A549 (cell line): ENCODE measurements around the gene BACH1. TPM values are rescaled to one million over a fixed set of nuclear protein-coding genes. Genes with fewer than 3 reads are reported as not detected.
A peak's percentile ranks its signal among the peaks of the same experiment; 100 is the strongest.

Experiments
- ATAC-seq, 2 experiments: fragments of 200-7000 bp in 1 of 2; fragments of >200 bp in 1 of 2; cut with Nextera tagmentation in 1 of 2; cut with Tn5 transposase in 1 of 2; 3 replicates each; pipeline versions ENCODE4 v1.8.0 to v1.9.1; 2018 to 2020; ENCODE audit warnings: mild to moderate bottlenecking in 1 of 2, moderate library complexity in 1 of 2
- CTCF ChIA-PET: fragments of 300-600 bp; sonication (Branson Sonifier 250); formaldehyde crosslinking; extraction: SDS; loops from one replicate; lab custom pipeline; 2021; ENCODE audit warnings: antibody characterized with exemption, inconsistent platforms; lab: Yijun Ruan, JAX
- POLR2A ChIA-PET: fragments of 350-600 bp; formaldehyde crosslinking; extraction: SDS; loops from one replicate; lab custom pipeline; 2021; ENCODE audit warnings: antibody characterized with exemption, inconsistent platforms; lab: Yijun Ruan, JAX
- DNase-seq, 2 experiments: peaks; one replicate each; pipeline versions ENCODE4 v3.0.0 to v3.0.0-alpha.2; 2011 to 2016; ENCODE audit warnings: low read depth in 1 of 2, low spot score in 1 of 2
- FAIRE-seq: peaks from 2 replicates; lab custom pipeline; 2011; peaks lifted over from hg19 to GRCh38; lab: Jason Lieb, UNC
- H3K27ac ChIP-seq, 2 experiments: fragments of >200 bp; sonication (Bioruptor Twin); formaldehyde crosslinking; 3 replicates each; pipeline ENCODE4 v1.5.1; 2016 to 2017
- H3K4me1 ChIP-seq: fragments of >200 bp; sonication (Bioruptor Twin); formaldehyde crosslinking; 3 replicates; pipeline ENCODE4 v1.6.1; 2016
- H3K4me2 ChIP-seq: fragments of >200 bp; sonication (Bioruptor Twin); formaldehyde crosslinking; 3 replicates; pipeline ENCODE4 v1.6.1; 2016
- H3K4me3 ChIP-seq: fragments of >200 bp; sonication (Bioruptor Twin); formaldehyde crosslinking; 3 replicates; pipeline ENCODE4 v1.5.1; 2016
- H3K9me3 ChIP-seq: fragments of >200 bp; sonication (Bioruptor Twin); formaldehyde crosslinking; 3 replicates; pipeline ENCODE4 v1.6.1; 2016
- BHLHE40 ChIP-seq: IDR thresholded peaks from 2 replicates; pipeline ENCODE4 v1.6.1; 2012; ENCODE audit warnings: low read depth, low read length, inconsistent platforms
- CBX8 ChIP-seq: fragments of 200-600 bp; sonication (generic); IDR thresholded peaks from 2 replicates; pipeline ENCODE4 v1.6.1; 2016
- CEBPB ChIP-seq, 2 experiments: fragments of >200 bp in 1 of 2; sonication (Bioruptor Twin) in 1 of 2; formaldehyde crosslinking in 1 of 2; IDR thresholded peaks; 2 replicates each; pipeline ENCODE4 v1.6.1; 2012 to 2016
- CHD2 ChIP-seq: fragments of 150-350 bp; IDR thresholded peaks from 2 replicates; pipeline ENCODE4 v1.6.1; 2014; ENCODE audit warnings: low read length; ENCODE audit not compliant: partially characterized antibody
- EHF ChIP-seq: fragments of 250-450 bp; sonication (Bioruptor Pico); IDR thresholded peaks from 2 replicates; pipeline ENCODE4 v1.5.0; 2020; ENCODE audit warnings: mild to moderate bottlenecking
- EHMT2 ChIP-seq: fragments of 200-600 bp; sonication (generic); IDR thresholded peaks from 2 replicates; pipeline ENCODE4 v1.6.1; 2016; ENCODE audit warnings: antibody characterized with exemption, low read depth, mild to moderate bottlenecking, moderate library complexity
- ESRRA ChIP-seq: fragments of 150-350 bp; IDR thresholded peaks from 2 replicates; pipeline ENCODE4 v1.6.1; 2014; ENCODE audit warnings: mild to moderate bottlenecking, low read length, borderline replicate concordance
- FOSB ChIP-seq: fragments of 250-450 bp; sonication (Bioruptor Pico); IDR thresholded peaks from 2 replicates; pipeline ENCODE4 v1.5.0; 2020; ENCODE audit warnings: mild to moderate bottlenecking, moderate library complexity
- FOSL2 ChIP-seq, 2 experiments: fragments of 450-650 bp in 1 of 2; fragments of >200 bp in 1 of 2; sonication (Bioruptor Twin) in 1 of 2; formaldehyde crosslinking; IDR thresholded peaks; 2 replicates each; pipeline versions ENCODE4 v1.5.0 to v1.6.1; 2016 to 2020; ENCODE audit warnings: mild to moderate bottlenecking in 1 of 2, moderate library complexity in 1 of 2
- HES2 ChIP-seq: fragments of >200 bp; sonication (Bioruptor Twin); formaldehyde crosslinking; IDR thresholded peaks from 2 replicates; pipeline ENCODE4 v1.6.1; 2016
- HEYL ChIP-seq: fragments of 250-450 bp; sonication (Bioruptor Pico); IDR thresholded peaks from 2 replicates; pipeline ENCODE4 v1.8.0; 2021; ENCODE audit warnings: mild to moderate bottlenecking, moderate library complexity
- HMGXB4 ChIP-seq: fragments of 250-450 bp; sonication (Bioruptor Pico); IDR thresholded peaks from 2 replicates; pipeline ENCODE4 v1.5.0; 2021; ENCODE audit warnings: mild to moderate bottlenecking, moderate library complexity, borderline replicate concordance
- HOXA7 ChIP-seq: fragments of 250-450 bp; sonication (Bioruptor Pico); IDR thresholded peaks from 2 replicates; pipeline ENCODE4 v1.5.0; 2020; ENCODE audit warnings: mild to moderate bottlenecking, moderate library complexity
- HOXB13 ChIP-seq: fragments of 250-450 bp; sonication (Bioruptor Pico); IDR thresholded peaks from 2 replicates; pipeline ENCODE4 v1.5.0; 2020; ENCODE audit warnings: low read depth, mild to moderate bottlenecking, moderate library complexity
- HOXB5 ChIP-seq: fragments of 250-450 bp; sonication (Bioruptor Pico); IDR thresholded peaks from 2 replicates; pipeline ENCODE4 v1.5.0; 2020; ENCODE audit warnings: mild to moderate bottlenecking, moderate library complexity
- MAZ ChIP-seq: fragments of 150-350 bp; IDR thresholded peaks from 2 replicates; pipeline ENCODE4 v1.6.1; 2014; ENCODE audit warnings: antibody characterized with exemption, low read depth, low read length, borderline replicate concordance
- NFE2L2 ChIP-seq: fragments of 150-350 bp; conservative IDR thresholded peaks from 2 replicates; pipeline ENCODE4 v1.6.1; 2014; ENCODE audit warnings: low read length
- PHF8 ChIP-seq: fragments of 200-600 bp; sonication (generic); IDR thresholded peaks from 2 replicates; pipeline ENCODE4 v1.6.1; 2016; ENCODE audit warnings: low read depth, mild to moderate bottlenecking, antibody characterized with exemption, moderate library complexity, borderline replicate concordance
- RCOR1 ChIP-seq: fragments of 150-350 bp; IDR thresholded peaks from 2 replicates; pipeline ENCODE4 v1.6.1; 2014; ENCODE audit warnings: antibody characterized with exemption, low read length, low read depth
- RFX5 ChIP-seq: fragments of 450-650 bp; IDR thresholded peaks from 2 replicates; pipeline ENCODE4 v1.7.1; 2014; ENCODE audit warnings: antibody characterized with exemption, mild to moderate bottlenecking, moderate library complexity
- SMC3 ChIP-seq: fragments of >200 bp; sonication (Bioruptor Twin); formaldehyde crosslinking; IDR thresholded peaks from 3 replicates; pipeline ENCODE4 v1.6.1; 2018; ENCODE audit warnings: inconsistent platforms
- TFCP2L1 ChIP-seq: fragments of 250-450 bp; sonication (Bioruptor Pico); IDR thresholded peaks from 2 replicates; pipeline ENCODE4 v1.5.0; 2021; ENCODE audit warnings: mild to moderate bottlenecking
- USF2 ChIP-seq: fragments of 450-650 bp; IDR thresholded peaks from 2 replicates; pipeline ENCODE4 v1.6.1; 2014; ENCODE audit warnings: antibody characterized with exemption
- ZC3H11A ChIP-seq: fragments of 450-650 bp; IDR thresholded peaks from 2 replicates; pipeline ENCODE4 v1.6.1; 2014; ENCODE audit warnings: antibody characterized with exemption, mild to moderate bottlenecking
- ZFP36 ChIP-seq: fragments of 450-650 bp; IDR thresholded peaks from 2 replicates; pipeline ENCODE4 v1.6.1; 2014; ENCODE audit warnings: borderline replicate concordance; ENCODE audit not compliant: partially characterized antibody
- ZNF302 ChIP-seq: fragments of 250-450 bp; sonication (Bioruptor Pico); IDR thresholded peaks from 2 replicates; pipeline ENCODE4 v1.9.0; 2021; ENCODE audit warnings: inconsistent platforms, mild to moderate bottlenecking, moderate library complexity
- WGBS: methylation state at CpG from one replicate; pipeline ENCODE4 v1.1.6; 2017; ENCODE audit errors: missing lambda C conversion rate; 5-methylcytosine and 5-hydroxymethylcytosine counted together
- polyA plus RNA-seq, 4 experiments: library from polyadenylated mRNA; depleted of rRNA in 3 of 4; stranded (reverse); fragments of >200 nt; fragmentation: RNase III in 1 of 4; extraction: RNeasy Plus Mini Kit Qiagen cat#74134 plus additional on column Dnase treatment in 1 of 4; gene quantifications; 2 replicates in 3 of 4; 3 replicates in 1 of 4; pipeline ENCODE4 v1.2.3, GENCODE V29; 2011 to 2017
- TF ChIP-seq, protein P1 (sequence below): IDR thresholded peaks from 2 replicates; pipeline ENCODE4 v1.6.1; 2012
- TF ChIP-seq, protein P2 (sequence below): fragments of 250-450 bp; sonication (Bioruptor Pico); IDR thresholded peaks from 2 replicates; pipeline ENCODE4 v1.5.0; 2020; ENCODE audit warnings: low read depth, mild to moderate bottlenecking, moderate library complexity

The BACH1 gene
- polyA plus RNA-seq, 2 of the 4 experiments (the other 2 are of a cell fraction), result 5.0 to 21.4 TPM

DNA sequence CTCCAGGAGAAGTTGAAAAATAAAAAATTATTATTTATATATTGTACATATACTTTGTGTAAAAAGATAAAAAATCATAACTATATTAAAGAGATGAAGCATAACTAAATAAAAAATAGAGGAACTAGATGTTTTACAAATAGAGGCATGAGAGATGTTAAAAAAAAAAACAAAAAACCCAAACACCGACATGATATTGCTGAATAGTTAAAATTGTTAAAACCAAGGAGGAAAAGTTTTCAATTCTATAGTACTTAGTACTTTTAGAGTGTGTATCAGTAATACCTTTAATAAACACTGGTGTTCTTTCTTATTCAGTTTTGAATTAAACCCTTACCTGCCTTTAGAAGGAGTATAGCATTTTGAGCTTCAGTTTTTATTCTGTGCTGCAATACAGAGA, 32.1 kb downstream of the BACH1 start:
- Histone ChIP-seq H3K27ac (no peak overlapping the region), H3K4me1 (peaks cover 10% of the 10 kb centered on the region; the same call in 2 of the 3 replicates), H3K4me2 (no peak overlapping the region), H3K4me3 (no peak overlapping the region)
- ChIA-PET CTCF (interaction anchor here (0.6 kb wide), 1 partner anchor 18 kb away, joined by 3 read pairs; no protein-coding TSS in a partner anchor), POLR2A (no interaction called here)
- 80% methylated on average over 1 of the region's 1 CpG for WGBS
- DNase-seq (no peak), ATAC-seq (no peak), FAIRE-seq (no peak)
- no peak for TF ChIP-seq SMC3
- TF ChIP-seq EHMT2, result no peak
- no peak for TF ChIP-seq ZC3H11A
- TF ChIP-seq, all 56 proteins: peak for 0
- H3K9me3 ChIP-seq, result no peaks in the 10 kb centered on the region

- no peak for TF ChIP-seq EHMT2
- no peak for TF ChIP-seq ZFP36
- no peak for TF ChIP-seq BHLHE40
- TF ChIP-seq, protein P1, sequence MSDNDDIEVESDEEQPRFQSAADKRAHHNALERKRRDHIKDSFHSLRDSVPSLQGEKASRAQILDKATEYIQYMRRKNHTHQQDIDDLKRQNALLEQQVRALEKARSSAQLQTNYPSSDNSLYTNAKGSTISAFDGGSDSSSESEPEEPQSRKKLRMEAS, result no peak
- TF ChIP-seq FOSB (CRISPR knock-in tag), result no peak
- no peak for TF ChIP-seq HOXA7 (CRISPR knock-in tag)
- no peak for TF ChIP-seq FOSL2 (IDR thresholded peaks at IDR 0.05)
- TF ChIP-seq FOSL2 (CRISPR knock-in tag; IDR thresholded peaks at IDR 0.05), result no peak
- no peak for TF ChIP-seq SMC3
- no peak for TF ChIP-seq RCOR1
- TF ChIP-seq TFCP2L1 (CRISPR knock-in tag), result no peak
- no peak for TF ChIP-seq HOXB5 (CRISPR knock-in tag)
- no peak for TF ChIP-seq HMGXB4 (CRISPR knock-in tag)
- no peak for TF ChIP-seq NFE2L2
- TF ChIP-seq ESRRA, result no peak
- TF ChIP-seq CBX8, result no peak
- TF ChIP-seq MAZ, result no peak
- FAIRE-seq (no peak), DNase-seq (no peak), ATAC-seq (peak in 1 of 2 experiments; percentile 38; a peak in 3 of 6 replicates)
- H3K9me3 ChIP-seq, result no peaks in the 10 kb centered on the region
- ChIA-PET CTCF (interaction anchor here (0.6 kb wide), 1 partner anchor 243 kb away, joined by 3 read pairs; no protein-coding TSS in a partner anchor), POLR2A (no interaction called here)
- H3K4me1 ChIP-seq, result peaks cover 12% of the 10 kb centered on the region; the same call in 2 of the 3 replicates
- no peak overlapping the region for H3K4me2 ChIP-seq
- no peak overlapping the region for H3K4me3 ChIP-seq
- 78% methylated on average over 10 of the region's 10 CpGs for WGBS
- H3K27ac ChIP-seq, result no peak overlapping the region
Observed at GRCh38 chr21:29332461-29333362, 34.0 kb downstream of the BACH1 start.

- H3K4me3 ChIP-seq, result no peak overlapping the region
- TF ChIP-seq RFX5 (no peak), FOSL2 (IDR thresholded peaks at IDR 0.05) (no peak), FOSL2 (CRISPR knock-in tag; IDR thresholded peaks at IDR 0.05) (no peak), HOXB13 (CRISPR knock-in tag) (no peak), CEBPB (IDR thresholded peaks at IDR 0.05) (no peak), ZC3H11A (no peak), ZNF302 (CRISPR knock-in tag) (no peak), EHF (no peak), CHD2 (no peak), PHF8 (no peak), EHMT2 (no peak), USF2 (no peak), HEYL (CRISPR knock-in tag) (no peak), CBX8 (no peak), HES2 (no peak)
- TF ChIP-seq, protein P2, sequence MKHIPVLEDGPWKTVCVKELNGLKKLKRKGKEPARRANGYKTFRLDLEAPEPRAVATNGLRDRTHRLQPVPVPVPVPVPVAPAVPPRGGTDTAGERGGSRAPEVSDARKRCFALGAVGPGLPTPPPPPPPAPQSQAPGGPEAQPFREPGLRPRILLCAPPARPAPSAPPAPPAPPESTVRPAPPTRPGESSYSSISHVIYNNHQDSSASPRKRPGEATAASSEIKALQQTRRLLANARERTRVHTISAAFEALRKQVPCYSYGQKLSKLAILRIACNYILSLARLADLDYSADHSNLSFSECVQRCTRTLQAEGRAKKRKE (CRISPR knock-in tag), result no peak
- TF ChIP-seq, all 56 proteins: peak for 0
- ChIA-PET POLR2A (no interaction called here), CTCF (no interaction called here)
- peaks cover 12% of the 10 kb centered on the region; the same call in 2 of the 3 replicates for H3K4me1 ChIP-seq
- DNase-seq (no peak), FAIRE-seq (no peak), ATAC-seq (no peak)
- H3K9me3 ChIP-seq, result no peaks in the 10 kb centered on the region
- 86% methylated on average over 1 of the region's 1 CpG for WGBS
- H3K27ac ChIP-seq, result no peak overlapping the region
- no peak overlapping the region for H3K4me2 ChIP-seq
Observed at GRCh38 chr21:29333406-29333805, 34.7 kb downstream of the BACH1 start.
